Activated CD8-positive, alpha-beta memory T cell treated with anti-CD3 and anti-CD28 coated beads, Interleukin-2, amount 50 U/mL, for 1 hour (primary cell): Measurements from ENCODE around the gene ZBTB16.

ENCODE experiments used
- DNase-seq: peaks from one replicate; pipeline ENCODE4 v3.0.0-alpha.2; 2020; ENCODE audit errors: extremely low read depth

The ZBTB16 gene

DNA sequence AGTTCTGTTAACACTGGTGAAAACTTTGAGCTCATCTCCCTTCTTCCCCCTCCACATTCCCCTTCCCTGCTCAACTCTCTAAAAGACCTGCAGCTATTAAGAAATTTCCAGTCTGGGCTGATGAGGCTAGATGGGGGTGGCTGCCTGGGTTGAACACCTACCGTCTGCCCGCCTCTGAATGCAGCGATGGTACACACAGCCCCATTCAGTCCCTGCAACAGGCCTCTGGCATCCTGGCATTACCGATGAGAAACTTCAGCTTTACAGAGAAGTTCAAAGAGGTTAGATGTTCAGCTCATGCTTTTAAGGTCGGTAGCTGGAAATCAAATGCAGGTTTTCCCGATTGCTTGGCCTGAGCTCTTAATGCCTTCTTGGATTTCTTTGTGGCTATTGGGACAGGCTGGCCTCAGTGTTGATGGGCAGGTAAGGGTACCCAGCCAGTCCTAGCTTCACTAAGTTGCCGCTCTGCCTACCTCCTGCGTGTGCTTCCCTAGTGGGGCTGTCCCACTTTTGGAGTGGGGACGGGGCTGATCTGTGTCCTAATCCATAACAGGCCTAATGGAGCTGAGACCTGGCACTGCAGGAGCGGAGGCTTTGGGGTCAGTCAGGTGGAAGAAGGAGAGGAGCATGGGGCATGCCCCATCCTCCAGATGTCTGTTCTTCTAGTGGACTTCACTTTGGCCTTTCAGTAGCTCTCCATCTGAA, 49.1 kb downstream of the ZBTB16 start:
- DNase-seq, result no peak

DNA sequence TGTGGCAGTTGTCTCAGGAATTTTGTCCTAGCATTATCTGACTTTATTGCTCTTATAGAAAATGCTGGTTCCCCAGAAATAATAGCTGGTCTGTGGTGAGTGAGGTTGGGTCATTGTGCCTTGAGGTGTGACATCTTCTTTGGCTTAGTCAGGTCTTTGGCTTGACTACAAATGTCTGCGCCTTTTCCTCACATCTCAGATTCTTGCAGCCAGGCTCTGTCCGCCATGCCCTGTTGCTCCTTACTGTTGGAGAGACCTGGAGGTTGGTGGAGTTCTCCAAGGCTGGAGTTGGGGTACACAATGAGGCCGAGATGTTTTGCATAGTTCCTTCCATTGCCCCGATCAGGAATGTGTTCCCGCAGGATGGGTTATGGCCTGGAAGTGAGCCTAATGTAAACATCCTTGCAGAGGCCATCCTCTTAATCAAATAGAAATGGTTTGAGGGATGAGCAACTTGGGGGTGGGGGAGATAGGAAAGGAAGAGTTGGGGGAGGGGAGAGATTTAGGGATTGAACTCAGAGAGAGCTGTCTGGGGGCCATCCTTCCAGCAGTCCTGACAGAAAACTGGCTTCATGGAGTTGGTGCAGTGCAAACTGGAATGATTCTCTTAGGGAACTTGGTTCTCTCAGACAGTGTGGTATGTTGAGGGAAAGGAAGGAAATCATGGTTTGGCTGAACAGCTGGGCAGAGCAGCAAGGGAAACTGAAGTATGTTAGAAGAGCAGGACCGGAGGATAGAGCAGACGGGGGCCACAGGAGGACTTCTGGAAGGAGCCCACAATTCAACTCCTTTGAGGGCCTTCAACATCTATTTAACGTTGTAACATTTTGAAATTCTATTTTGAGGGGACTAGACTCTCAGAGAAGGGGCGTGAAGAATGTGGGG, 49.9 kb downstream of the ZBTB16 start:
- DNase-seq, result no peak

DNA sequence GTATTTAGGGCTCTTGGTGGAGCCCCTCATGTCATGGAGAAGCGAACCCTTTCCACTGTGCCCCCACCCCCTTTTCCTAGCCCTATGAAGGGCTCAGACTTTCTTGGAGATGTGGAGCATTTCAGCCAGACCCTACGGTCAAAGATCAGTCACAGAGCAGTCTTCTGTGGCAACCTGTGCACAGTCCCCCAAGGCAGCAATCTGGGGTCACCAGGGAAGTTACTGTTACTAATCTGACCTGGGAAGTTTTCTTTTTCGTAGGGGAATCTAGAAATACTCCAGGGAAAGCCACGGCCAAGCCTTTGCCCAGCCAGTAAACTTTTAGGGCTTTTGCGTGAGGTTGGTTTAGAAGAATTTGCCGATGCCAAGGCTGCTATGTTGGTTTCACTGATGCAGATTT, 50.6 kb downstream of the ZBTB16 start:
- no peak for DNase-seq

DNA sequence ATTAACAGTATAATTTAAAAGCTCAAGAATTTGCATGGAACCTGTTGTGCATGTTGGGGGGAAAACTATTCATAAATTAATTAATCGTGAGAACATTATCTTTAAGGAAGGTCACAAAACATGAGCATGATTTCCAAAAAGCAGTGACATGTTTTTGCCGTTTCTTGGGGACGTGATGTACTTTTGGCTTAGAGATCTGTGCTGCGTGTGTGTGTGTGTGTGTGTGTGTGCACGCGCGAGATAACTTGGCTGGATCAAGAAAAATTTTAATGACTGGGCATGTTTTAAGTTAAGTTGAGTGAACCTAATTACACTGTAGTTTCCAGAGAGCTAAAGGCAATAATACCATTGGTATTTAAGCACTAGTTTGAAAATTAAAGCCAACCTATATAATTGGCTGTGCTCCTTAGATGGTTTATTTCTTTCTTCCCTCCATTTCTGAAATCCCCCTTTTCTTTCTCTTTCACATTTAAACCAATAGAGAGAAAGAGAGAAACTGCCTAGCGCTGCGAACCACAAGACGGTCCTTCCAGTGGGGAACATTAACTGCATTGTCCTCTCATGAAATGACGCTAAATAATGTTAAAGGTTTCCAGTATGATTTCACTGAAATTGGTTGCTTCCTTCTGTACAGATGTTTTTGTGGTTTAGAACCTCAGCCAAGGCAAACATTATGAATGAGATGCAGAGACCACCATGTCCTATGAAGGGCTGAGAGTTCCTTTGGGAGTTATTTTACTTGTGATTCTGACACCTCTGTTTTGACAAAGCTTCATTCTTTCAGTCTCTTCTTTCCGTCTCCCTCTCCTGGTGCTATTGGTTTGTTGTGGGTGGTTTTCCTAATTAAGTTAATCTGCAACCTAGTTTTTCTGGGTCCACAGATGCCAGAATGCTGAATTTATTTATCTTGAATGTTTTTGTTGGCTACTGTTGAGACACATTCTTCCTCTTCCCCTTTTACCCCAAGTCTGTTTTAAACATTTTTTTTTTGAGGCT, 51.7 kb downstream of the ZBTB16 start:
- DNase-seq, result no peak

DNA sequence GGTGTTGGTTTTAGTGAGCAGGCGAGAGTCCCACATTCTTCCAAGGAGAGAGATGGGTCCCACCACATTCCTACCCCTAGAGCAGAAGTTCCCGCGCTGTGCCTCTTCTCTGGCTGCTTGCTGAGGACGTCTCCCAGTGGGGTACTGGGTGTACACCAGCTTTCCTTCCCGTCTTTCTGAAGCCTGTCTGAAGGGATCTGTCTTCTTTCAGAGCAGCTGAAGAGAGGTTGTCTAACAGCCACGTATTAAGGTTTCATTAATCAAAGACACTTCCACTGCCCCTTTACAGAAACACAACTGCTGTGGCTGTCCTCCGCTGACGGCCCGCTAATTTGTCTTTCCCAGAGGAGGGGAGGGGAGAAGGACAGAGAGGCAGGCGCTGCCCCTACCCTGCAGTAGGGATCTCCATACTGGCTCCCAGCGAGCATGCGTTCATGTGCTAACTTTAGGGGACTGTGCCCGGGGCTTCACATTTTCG, 56.0 kb downstream of the ZBTB16 start:
- DNase-seq, result no peak

DNA sequence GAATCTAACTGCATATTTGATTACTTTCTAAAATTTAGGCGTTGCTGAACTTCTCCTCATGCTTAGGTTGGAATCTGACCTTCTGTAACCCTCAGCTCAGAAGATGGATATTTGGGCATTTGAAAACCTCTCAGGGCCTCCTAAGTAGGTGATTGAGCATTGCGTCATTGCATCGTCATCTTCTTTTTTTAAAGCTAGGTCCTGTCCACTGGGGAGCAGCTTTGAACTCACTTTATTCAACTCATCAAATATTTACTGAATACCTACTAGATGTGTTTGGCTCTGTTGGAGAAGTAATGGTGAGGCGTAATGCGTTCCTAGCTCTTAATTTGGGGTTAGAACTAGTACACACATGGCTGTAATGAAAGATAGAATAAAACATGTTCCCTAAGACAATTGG, 56.8 kb downstream of the ZBTB16 start:
- no peak for DNase-seq

DNA sequence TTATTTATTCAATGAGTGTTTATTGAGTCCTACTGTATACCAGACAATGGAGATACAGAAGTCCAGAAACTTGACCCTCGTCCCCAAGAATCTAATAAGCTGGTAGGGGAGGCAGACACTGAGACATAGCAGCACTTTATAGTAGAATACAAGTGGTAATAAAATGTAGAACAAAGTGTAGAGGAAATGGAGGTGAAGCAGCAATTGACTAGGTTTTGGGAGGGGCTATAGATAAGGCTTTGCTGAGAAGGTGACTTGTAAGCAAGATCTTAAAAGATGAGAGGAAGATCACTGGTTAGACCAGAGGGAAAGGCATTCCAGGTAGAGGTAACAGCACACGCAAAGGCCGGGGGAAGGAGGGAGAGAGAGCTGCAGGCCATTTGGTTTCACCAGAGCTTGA, 57.3 kb downstream of the ZBTB16 start:
- DNase-seq, result no peak

DNA sequence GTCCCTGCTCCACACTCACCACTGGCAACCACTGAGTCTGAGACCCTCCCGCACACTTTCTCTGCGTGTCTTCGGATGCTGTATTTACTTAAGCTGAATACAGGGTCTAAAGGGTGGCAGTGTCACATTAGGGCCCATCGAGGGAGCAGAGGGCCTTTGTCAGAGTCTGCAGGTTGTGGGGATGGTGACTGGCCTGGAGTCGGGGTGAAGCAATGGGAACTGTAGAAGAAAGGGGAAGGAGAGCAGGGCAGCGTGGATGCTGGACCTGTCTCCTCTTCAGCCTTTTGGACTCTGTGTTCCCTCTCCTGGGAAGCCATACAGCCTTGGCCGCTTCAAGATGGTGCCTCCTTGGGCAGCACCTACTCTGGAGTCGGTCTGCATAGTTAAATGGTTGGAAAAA, 61.1 kb downstream of the ZBTB16 start:
- no peak for DNase-seq

DNA sequence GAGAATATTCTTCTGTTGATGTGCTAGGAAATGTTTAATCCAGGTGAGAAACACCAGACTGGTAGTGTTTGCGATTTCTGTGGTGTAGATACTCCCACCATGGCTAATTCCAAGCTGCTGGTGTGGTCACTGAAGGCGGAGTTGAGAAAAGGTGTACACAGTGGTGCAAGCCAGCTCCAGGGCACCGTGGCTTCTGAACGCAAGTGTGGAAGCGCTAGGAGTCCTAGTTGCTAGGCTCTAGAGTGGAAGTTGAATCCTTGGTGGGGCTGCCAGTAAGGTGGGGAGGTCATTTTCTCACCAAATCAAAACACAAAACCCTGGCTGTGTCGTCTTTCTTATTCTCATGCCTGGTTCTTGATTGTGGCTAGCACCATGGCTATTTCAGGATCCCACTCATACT, 61.6 kb downstream of the ZBTB16 start:
- no peak for DNase-seq

DNA sequence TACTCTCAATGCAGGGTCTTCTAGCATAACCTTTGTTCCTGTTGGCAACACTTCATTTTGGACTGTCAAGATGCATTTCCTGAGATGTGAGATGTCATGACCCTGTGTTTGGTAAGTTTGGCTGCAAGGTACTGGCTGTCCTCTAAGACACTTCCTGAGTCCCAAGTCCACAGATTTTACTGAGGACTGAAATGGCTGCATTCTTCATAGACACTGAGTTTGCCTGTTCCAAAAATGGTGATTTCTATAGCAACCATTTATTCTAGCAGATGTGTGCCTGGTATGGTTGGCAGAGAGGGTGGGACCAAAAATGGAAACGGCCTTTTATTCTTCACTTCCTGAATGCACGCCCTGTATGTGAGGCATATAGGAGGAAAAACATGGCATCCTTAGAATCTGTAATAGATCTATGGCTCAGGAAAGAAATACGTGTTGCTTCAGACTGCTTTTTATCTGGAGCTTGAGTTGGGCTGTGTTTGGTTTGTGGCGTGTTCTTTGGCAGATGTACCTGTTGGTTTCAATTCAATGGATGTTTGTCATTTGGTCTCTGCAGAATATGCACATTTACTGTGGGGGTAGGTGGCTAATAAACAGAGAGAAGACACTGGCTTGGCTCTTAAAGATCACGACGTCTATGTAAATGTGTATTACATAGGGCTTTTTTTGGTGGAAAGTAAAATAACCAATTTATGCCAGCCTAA, 62.4 kb downstream of the ZBTB16 start:
- no peak for DNase-seq

DNA sequence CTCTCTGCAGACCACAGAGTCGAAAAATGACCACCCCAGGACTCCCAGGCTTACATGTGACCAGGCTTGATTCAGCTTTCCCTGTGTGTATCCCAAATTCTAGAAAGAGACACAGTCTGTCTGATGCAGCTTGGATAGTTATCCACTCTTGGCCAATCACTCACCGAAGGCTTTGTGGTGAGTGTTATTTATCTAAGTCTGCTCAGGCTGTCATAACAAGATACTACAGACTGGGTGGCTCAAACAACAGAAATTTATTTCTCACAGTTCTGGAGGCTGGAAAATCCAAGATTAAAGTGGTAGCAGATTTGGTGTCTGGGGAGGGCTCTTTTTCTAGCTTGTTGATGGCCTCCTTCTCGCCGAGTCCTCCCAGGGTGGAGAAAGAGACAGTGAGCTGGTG, 63.2 kb downstream of the ZBTB16 start:
- DNase-seq, result no peak

DNA sequence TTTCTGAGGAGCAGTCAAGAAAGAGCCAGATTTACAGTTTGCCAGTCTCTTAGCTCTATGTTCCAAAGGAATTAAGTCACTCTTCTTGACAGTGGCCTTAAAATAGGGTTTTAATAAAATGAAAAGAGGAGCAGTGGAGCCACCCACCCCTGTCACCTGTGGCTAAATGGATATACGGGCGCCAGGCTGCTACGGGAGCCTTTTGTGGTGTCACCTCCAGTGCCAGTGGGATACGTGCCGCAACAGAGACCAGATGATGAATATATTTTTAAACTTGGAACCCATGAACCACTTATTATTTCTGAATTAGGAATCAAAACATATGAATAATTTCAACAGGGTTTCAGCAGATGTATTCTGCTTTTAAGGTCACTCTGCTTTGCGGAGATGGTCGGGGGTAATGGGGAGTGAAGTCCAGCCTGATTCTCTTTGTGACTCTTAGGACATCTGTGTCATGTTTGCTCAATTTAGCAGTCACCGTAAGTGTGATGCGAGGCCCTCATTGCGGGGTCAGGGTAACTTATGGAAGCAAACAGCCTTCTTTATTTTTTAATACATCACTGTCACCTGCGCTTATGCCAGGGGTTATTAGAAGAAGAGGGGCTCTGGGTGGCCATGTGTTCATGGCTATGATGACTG, 64.3 kb downstream of the ZBTB16 start:
- DNase-seq, result no peak

DNA sequence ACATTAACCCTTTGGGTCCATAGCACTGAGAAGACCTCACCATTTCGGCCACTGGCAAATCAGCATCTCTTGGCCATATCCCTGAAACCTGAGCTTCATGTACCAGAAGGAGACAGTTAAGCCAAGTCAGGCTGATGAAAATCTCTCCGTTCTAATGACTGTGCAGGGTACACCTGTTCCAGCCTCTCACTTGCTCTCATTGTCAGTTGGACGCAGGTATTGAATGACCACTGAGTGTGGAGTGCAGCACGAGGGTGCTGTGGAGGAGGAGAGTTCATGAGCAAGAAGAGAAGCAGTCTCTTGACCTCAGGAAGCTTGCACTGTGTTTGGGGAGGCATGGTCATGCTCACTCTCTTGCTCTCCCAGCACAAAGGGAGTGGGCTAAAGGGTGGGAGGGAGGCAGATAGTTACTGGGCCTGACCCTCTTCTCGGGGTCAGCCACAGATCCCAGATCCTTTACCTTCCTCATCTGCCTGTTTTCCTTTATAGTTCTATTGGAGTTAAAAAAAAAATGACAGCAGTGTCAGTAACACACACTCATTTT, 65.2 kb downstream of the ZBTB16 start:
- DNase-seq, result no peak

DNA sequence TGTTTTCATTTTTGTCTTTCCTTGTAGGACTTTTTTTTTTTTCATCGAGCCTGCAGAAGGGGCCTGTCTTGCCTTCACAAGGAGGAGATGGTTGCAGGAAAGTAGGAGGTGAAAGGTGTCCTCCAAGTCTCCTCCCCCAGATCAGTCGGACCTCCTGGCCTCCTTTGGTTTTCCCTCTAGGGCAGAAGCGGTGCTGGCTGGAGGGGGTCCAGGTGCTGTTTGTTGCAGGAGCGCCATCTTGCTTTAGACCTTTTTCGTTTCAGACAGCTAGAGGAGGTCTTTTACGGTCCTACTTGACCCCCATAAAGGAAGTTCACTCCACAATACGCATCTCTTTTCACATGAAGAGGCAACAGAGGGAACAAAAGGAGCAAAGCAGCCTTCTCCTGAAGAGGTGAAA, 66.0 kb downstream of the ZBTB16 start:
- no peak for DNase-seq

DNA sequence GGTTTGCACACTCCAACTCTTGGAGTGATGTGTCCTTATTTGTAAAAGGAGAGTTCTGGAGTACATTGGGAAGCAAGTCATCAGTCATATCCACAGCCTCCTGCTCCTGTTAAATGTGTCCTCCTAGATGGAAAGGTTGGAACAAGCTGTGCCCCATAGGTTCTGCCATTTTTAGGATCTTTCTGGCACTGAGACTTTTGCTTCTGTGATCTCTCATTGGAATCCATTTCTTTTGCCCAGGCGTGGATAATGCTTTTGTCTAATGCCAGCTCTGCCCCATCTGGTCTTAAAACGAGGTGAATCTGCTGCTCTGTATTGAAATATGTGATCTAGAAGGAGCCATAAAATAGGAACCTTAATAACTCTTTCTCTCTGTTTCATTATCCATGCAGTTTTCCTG, 66.4 kb downstream of the ZBTB16 start:
- no peak for DNase-seq

DNA sequence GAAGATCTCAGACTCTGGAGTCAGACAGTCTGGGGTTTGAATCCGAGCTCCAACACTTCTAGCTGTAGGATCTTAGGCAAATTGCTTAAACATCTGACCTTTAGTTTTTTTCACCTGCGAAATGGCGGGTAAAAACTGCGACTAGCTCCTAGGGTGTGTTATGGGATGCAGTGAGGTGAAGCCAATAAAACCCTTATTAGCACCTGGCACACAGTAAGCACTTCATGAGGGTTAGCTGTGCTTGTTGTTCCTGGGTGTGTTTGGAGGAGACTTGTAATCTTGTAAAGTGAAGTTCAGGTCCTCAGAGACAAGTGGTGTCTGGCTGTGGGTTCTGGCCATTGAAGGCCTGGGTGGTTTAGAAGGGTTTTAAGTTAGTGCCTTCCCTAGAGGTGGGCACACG, 68.9 kb downstream of the ZBTB16 start:
- no peak for DNase-seq

DNA sequence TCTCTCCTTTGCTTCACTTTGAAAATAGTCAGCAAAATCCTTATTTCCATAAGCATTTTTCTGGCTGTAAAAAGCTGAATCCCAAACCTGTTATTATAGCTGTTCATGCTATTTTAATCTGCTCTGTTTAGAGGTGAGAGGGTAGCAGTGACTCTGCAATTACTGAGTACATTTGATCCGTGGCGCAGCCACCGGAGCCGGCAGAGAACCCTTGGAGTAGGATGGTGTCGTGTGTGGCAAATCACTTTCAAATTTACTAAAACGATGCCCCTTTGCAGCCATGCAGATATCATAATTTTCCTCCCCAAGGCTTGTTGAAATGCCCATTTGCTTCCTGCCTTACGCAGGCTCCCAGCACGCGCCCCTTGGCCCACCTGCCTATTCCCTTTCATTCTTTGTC, 69.6 kb downstream of the ZBTB16 start:
- no peak for DNase-seq

DNA sequence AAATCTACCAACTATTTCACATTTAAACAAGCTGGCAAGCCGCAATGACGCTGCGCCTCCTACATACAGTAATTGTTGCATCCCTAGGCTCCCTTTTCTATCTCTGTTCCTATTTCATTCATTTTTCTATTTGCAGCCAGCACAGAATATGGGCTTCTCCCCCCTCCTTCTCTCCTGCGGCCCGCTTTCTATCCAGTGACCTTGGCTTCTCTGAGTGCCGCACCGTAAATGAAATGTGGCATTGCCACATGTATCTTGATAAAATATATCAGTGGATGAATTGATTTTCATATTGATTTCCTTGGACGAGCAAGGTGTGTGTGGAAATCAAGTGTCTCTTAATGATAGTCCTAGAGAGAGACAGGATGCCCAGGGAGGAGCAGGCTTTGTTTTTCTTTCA, 70.2 kb downstream of the ZBTB16 start:
- no peak for DNase-seq

DNA sequence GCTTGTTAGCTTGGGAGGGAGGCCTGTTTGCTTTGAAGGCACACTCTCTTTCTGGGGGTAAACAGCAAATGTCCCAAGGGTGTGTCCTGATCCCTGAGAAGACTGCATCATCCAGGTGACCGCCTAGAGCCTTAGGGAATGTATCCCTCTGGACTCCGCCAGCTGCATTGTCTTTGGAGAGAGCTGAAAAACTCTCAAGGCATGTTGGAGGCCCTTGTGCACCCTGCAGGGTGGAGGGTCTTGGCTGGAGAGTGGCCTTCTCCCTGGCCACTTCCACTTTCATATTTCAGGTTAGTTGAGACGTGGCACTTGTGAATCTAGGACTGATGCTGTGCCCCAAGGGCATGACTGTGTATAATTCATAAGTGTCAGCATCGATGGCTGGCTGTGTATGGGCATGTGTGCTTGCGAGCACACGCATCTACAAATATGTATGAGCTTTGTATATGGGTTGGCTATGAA, 70.6 kb downstream of the ZBTB16 start:
- no peak for DNase-seq

DNA sequence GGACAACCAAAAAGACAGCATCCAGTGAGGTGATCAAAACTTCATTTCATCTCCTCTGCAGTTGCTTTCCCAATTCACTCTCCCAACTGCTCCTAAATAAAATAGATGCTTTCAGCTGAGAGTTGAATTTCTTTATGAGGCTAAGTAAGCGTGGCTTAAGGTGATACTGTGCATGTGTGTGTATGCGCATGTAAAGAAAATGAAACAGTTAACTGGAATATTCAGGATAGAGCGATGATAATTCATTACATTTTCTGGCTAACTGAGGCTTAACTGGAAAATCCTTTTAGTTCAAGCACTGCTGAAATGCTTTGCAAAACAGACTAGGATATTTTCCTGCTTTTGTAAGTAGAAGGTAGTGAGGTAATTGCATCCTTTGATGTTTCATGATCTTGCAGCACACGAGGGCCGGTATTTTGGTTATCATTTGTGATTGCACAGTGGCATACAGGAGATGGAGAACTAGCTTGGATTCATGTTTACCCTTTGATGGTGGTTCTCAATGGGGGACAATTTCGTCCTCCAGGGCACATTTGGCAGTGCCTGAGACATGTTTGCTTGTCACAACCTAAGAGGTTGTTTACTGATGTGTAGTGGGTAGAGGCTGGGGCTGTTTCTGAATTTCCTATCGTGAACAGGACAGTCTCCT, 71.2 kb downstream of the ZBTB16 start:
- DNase-seq, result no peak
